Measurements from ENCODE around the gene VAMP8.

Gene VAMP8

GRCh38 chr2:85621338-85621737 lies 44.0 kb downstream of the VAMP8 start:
- TF ChIP-seq FOXP2 (optimal IDR thresholded peaks at IDR 0.05; ENCODE audit: borderline replicate concordance, extremely low read depth, extremely low read length, insufficient read depth) (no peak), POLR2AphosphoS5 (IDR thresholded peaks at IDR 0.05; ENCODE audit: low read depth, low read length) (no peak), REST (IDR thresholded peaks at IDR 0.05; ENCODE audit: insufficient read depth in 1 of 2, low read depth in 2 of 2, low read length in 2 of 2) (no peak), SIN3A (IDR thresholded peaks at IDR 0.05; ENCODE audit: borderline replicate concordance, insufficient read depth, low read length) (no peak), TAF1 (IDR thresholded peaks at IDR 0.05; ENCODE audit: borderline replicate concordance, insufficient read depth, low read length) (no peak)

- no peak for TF ChIP-seq POLR2AphosphoS5 (IDR thresholded peaks at IDR 0.05; ENCODE audit: low read depth, low read length)
Observed at GRCh38 chr2:85623991-85624390, 46.6 kb downstream of the VAMP8 start.

GRCh38 chr2:85628658-85629057 lies 51.3 kb downstream of the VAMP8 start:
- TF ChIP-seq POLR2AphosphoS5 (IDR thresholded peaks at IDR 0.05; ENCODE audit: low read depth, low read length) (no peak), REST (IDR thresholded peaks at IDR 0.05; ENCODE audit: insufficient read depth in 1 of 2, low read depth in 2 of 2, low read length in 2 of 2) (no peak), FOXP2 (optimal IDR thresholded peaks at IDR 0.05; ENCODE audit: borderline replicate concordance, extremely low read depth, extremely low read length, insufficient read depth) (no peak), SIN3A (IDR thresholded peaks at IDR 0.05; ENCODE audit: borderline replicate concordance, insufficient read depth, low read length) (no peak), TAF1 (IDR thresholded peaks at IDR 0.05; ENCODE audit: borderline replicate concordance, insufficient read depth, low read length) (no peak)

GRCh38 chr2:85631316-85631715 lies 53.9 kb downstream of the VAMP8 start:
- TF ChIP-seq FOXP2 (optimal IDR thresholded peaks at IDR 0.05; ENCODE audit: borderline replicate concordance, extremely low read depth, extremely low read length, insufficient read depth) (no peak), SIN3A (IDR thresholded peaks at IDR 0.05; ENCODE audit: borderline replicate concordance, insufficient read depth, low read length) (no peak), TAF1 (IDR thresholded peaks at IDR 0.05; ENCODE audit: borderline replicate concordance, insufficient read depth, low read length) (no peak), POLR2AphosphoS5 (IDR thresholded peaks at IDR 0.05; ENCODE audit: low read depth, low read length) (no peak), REST (IDR thresholded peaks at IDR 0.05; ENCODE audit: insufficient read depth in 1 of 2, low read depth in 2 of 2, low read length in 2 of 2) (no peak)

All from PFSK-1 (cell line).